SK-MEL-5 (cell line): Measurements from ENCODE around the gene THAP4. TPM values are rescaled to one million over a fixed set of nuclear protein-coding genes. Genes with fewer than 3 reads are reported as not detected.

Experiments used
- DNase-seq: peaks from one replicate; pipeline ENCODE4 v3.0.0-alpha.2; 2016; ENCODE audit warnings: low read depth, low spot score
- in situ Hi-C: cut with HindIII; loops from 2 replicates; pipeline ENCODE4 v1.10.0; 2016; ENCODE audit warnings: low sequenced_read_pairs, high pct_unique_total_duplicates, low pct_unique_long_range_greater_than_20kb
- total RNA-seq: library from RNA; depleted of rRNA; stranded (reverse); fragments of >200 nt; shearing (Covaris generic); gene quantifications from 2 replicates; pipeline ENCODE4 v1.2.3, GENCODE V29; 2014

The THAP4 gene
- total RNA-seq, 1 experiment from 2014 or later, result 39.6 TPM

DNA sequence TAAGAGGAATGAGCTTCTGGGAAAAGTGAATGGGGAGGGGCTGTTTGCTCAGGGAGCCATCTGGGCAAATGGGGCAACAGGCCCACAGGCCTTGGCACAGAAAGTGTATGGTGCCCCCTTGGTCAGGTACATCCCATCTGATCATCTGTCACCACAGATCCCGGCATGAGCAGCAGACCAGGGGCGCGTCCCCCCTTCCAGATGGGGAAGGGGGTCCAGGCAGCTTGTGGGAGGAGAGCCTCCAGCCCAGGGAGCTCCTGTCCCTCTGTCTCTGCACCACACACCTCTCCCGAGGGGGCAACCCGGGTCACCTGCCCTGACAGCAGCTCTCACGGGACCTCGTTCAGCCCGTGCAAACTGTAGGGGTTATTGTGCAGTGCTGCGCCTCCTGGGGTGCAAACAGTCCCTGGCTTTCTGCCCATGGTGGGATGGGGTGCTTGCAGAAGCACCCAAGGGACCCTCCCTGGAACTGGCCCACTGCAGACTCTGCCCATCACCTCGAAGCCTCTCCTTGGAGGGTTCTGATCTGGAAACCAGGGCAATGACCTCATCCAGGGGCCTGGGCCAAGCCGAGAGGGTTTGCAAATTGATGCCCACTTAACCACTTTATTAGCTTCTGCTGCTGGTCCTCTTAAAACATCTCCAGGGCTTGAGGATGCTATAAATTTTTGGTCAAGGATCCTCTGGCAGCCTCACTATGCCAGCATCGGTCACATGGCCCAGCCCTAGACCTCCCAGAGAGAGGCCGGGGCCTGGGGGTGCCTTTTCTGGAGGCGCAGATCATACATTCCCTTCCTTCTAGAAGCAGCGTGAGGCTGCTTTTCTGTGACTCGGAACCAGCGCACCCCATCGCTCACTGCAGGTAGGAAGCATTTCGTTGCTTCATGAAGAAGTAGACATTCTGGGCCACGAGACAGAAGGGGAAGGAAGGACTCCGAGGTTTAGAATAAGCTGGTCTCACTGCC is 86.1 kb downstream of the THAP4 start:
- no peak for DNase-seq
- in situ Hi-C loops, result no loop called here

DNA sequence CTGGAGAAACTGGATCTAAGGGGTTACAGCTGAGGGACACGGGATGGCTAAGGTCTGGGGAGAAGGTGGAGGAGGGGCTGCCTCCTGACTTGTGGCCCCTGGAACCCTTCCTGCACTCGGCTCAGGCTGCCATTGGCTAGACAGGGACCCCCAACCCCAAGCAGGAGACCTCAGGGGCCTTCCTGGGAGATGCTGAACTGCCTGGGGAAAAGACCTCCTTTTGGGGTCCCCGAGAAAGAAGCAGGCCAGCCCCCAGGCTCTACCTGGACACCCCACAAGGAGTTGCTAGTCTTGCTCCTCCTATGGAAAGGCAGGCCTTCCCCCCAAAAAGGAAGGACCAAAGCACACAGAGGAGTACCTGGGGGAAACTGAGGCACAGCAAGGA is 88.5 kb downstream of the THAP4 start:
- no peak for DNase-seq

DNA sequence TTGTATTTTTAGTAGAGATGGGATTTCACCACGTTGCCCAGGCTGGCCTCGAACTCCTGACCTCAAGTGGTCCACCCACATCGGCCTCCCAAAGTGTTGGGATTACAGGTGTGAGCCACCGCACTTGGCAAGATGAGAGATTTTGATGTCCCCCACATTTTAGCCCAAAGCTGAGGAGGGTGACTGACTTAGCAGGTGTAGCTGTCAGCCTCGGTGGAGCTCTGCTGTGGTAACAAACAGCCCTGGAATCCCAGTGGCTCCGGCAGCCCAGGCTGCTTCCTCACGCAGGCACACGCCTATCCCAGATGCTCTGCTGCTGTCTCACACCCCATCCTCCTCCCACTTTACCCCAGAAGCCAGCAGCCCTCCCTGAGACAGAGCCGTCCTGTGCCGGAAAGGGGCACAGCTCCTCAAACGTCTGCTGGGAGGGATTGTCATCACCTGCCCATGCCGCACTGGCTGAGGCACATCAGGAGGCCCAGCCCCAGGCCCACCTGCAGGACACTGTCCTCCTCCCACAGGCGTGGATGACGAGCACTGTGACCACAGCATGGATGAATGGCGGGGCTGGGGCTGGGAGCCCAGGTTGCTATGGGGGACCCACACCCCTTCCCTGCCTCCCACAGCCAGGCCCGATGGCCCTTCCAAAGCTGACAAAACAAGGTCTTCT is 89.0 kb downstream of the THAP4 start:
- no peak for DNase-seq
- in situ Hi-C loops, result no loop called here

More for the DNA sequence above, 88.5 kb downstream of the THAP4 start:
- in situ Hi-C loops, result no loop called here

DNA sequence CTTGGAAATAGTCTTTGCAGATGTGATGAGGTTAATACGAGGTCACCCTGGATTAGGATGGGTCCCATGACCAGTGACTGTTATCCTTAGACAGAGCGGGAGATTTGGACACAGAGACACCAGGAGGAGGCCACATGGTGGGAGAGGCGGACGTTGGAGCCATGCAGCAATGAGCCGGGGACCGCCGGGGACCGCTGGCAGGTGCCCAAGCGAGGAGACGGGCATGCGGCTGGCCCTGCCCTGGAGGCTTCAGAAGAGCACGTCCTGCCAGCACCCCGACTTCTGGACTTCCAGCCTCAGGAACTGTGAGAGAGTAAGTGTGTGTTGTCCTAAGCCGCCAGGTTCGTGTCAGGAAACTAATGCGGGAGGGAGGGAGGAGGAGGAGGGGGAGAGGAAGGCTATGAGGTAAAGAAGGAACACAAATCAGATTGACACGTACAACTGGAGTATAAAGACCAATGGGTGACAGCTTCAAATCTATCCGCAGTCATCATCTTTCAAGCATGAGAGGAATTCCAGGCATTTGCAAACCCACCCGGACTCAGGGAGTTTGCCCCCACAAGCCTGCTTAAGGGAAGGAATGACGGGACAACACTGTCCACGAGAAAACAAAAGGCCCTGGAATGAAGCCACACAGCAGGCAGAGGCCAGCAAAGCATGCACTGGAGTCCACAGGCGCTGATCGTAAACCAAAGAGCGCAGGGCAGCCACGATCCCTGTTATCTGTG is 90.0 kb downstream of the THAP4 start:
- in situ Hi-C loops, result no loop called here
- DNase-seq, result no peak

DNA sequence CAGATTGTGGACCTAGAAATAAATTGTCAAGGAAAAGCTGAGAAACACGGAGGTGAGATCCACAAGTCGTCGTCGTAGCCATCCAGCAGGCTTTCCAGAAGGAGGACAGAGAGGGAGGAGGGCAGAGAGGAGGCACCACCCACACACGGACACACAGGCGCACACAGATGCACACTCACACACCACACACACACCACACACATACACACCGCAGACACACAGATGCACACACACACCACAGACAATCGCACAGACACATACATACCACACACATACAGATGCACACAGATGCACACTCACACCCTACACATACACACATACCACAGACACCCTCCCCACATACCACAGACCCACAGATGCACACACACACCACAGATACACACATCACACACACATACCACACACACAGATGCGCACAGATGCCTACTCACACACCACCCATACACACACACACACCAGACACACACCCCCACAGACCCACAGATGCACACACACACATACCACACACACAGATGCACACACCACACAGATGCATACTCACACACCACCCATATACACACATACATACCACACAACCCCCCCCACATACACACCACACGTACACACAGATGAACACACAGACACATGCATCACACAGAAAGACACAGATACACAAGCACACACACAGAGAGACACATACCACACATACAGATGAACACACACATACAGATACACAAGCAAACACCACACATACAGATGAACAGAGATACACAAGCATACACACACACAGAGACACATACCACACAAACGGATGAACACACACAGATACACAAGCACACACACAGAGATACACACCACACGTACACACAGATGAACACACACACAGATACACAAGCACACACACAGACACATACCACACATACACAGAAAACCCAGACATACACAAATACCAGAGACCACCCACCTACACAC is 91.2 kb downstream of the THAP4 start:
- in situ Hi-C loops, result no loop called here
- no peak for DNase-seq

DNA sequence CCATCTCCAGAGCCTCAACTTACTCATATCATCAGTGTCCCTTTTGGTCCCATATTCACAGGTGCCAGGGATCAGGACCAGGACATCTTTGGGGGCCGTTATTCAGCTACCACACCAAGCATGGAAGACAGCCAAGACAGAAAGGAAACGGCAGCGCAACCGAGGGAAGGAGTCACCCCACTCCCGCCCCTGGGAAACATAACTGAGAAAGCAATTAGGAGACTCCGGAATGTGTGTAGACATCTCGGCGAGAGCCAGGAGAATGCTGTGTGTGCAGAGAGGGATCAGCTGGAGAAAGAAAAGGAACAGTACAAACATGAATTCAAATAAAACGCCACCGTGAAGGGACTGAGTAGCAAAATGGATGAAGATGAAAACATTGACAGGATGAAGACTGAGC is 91.9 kb downstream of the THAP4 start:
- in situ Hi-C loops, result no loop called here
- DNase-seq, result no peak

DNA sequence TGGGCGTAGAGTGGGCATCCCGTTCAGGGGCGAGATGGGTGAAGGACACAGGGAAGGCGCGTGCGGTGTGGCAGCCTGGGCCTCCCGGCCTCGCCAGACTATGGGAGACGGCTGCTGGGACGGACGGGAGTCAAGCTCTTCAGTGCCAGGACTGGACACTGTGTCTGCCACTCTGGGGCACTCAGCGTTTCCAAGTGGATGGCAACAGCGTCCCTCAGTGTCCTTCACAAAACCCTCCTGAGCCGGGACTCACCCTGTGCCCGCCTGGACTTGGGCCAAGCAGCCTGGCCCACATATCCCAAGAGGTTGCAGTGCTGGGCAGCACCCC is 94.7 kb downstream of the THAP4 start:
- in situ Hi-C loops, result no loop called here
- DNase-seq, result no peak

DNA sequence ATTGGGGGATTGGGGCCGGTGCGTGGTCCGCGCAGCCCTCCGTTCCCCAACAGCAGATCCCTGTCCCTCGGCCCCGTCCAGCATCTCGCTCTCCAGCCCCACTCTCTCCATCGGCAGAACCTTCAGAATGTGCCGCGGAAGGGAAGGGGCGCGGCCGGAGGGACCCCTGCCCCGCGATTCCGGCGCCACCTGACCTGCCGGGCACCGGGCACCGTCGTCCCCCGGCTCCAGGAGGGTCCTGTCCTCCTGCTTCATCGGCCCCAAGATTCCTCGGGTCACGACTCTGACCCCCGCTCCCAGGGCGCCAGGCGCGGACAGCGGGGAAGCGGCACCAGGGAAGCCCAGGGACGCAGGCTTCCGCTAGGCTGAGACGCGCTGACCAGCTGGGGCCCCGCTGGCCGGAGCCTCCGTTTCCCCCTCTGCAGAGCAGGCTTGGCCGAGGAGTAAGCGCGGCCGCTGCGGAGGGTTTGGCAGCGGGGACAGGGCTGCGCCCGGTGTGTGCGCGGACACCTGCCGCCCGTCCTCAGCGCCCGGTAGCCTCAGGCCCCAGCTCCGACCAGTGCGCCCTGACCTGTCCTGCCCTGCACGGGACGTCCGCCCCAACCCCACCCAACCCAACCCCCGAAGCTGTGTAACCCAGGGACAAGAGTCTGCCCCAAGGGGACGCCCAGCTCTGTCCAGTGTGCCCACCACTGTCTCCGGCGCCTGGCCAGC is 95.2 kb downstream of the THAP4 start:
- DNase-seq, result no peak
- in situ Hi-C loops, result no loop called here

DNA sequence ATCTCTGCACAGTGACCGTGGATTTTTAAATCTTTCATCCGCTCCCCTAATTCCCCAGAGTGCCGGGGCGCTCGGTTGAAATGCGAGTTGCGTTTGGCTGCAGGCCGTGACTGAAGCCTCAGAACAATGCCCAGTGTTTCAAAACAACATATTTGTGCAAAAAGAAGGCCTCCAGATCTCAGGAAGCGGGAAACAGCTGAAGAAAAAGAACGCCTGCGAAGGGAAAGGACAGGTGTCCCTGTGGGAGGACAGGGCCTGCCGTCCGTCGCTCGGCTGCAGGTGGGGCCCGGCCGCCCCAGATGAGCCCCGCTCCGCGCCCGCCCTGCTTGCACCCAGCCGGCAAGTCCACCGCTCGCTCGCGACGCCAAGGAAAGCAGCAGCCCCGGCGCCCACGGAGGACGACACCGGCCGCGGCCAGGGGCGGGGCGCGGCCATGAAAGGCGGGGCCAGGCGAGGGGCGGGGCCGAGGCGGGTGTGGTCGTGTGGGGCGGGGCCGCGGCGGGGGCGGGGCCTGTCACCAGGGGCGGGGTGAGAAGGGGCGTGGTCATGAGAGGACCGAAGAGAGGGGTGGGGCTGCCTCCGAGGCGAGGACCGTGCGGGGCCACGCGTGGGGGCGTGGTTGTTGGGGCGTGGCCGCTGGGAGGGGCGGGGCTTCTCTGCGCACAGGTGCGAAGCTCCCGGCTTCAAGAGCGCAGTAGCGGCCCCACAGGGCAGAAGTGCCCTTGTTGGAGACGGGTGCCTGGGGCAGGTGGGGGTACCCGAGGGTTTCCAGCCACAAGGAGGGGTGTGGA is 96.0 kb downstream of the THAP4 start:
- in situ Hi-C loops, result no loop called here
- DNase-seq, result peak; percentile 26

DNA sequence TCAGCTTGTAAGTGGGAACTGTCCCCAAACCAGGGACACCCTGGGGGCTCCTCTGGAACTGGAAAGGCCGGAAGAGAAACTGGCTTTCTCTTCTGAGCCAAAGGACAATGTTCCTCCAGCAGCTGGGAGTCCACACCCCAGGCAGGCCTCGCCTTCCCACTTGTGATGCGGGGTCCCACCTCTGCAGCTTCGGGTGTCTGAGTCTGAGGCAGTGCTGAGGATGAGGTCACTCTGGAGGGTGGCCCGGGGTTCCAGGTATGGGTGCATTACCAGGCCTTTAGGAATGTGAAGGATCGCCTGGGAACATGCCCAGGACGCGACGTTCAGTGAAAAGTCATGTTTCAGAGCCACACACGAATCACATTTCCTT is 96.6 kb downstream of the THAP4 start:
- no peak for DNase-seq

DNA sequence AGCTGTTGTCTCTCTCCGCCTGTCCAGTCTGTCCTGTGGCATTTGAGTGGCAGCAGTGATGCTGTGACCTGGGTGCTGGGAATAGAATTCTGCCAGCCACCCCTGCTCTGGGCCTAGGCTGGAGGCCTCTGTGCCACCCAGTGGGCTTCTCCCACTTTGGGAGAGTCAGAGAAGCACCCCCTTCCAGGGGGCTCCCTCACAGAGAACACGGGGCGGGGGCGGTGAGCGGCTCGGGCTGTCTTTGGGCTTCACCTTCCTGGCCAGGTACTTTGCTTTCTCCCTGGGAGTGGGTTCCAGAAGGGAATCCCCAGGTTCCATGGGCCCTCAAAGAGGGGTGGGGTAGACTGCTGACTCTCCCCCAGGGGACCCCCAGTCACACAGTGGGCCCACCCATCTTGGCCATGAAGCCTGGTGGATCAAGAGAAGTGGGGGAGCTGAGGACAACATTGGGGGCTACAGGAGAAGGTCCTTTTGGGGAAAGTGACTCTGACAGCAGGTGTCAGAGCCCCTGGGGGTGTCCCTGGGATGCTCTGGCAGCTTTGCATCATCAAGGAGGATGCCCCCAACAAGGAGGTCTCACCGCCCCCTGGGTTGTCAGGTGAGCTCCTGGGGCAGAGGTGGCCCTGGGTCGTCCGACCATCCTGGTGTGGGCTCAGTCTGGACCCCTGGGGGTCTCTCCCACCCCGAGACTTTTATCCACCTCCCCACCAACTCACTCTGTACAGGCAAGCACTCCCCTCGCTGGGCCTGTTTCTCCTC is 97.2 kb downstream of the THAP4 start:
- DNase-seq, result no peak
- in situ Hi-C loops, result no loop called here

More for the DNA sequence above, 96.6 kb downstream of the THAP4 start:
- in situ Hi-C loops, result no loop called here

DNA sequence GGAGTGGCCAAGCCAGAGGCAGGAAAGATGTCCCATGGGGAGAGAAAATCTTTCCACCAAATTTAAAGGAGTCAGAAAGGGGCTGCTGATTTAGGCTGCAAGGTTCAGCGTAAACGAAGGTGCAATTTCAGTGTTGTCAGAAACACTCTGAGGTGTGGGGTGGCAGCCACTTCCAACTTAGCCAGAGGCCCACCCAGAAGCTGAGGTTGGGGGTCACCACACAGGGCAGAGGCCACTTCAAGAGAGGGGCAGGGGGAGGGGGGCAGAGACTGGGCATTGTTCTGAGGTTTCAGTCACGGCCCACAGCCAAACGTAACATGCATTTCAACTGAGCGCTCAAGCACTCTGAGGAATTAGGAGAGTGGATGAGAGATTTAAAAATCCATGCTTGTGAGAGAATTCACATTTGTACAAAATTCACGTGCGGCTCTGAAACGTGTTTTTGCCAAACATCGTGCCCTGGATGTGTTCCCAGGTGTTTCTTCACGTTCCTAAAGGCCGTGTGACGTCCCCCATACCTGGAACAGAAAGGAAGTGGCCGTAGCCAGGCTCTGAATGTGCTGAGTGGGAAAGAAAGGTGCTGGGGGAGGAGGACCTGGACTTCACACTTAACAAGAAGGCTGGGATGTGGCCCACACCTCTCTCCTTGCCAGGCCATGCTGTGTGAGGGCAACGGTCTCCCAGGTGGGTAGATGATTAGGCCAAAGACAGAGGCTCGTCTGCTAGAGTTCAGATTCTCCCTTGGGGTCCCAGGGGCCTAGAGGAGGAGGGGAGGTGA is 97.9 kb downstream of the THAP4 start:
- DNase-seq, result no peak
- in situ Hi-C loops, result no loop called here

DNA sequence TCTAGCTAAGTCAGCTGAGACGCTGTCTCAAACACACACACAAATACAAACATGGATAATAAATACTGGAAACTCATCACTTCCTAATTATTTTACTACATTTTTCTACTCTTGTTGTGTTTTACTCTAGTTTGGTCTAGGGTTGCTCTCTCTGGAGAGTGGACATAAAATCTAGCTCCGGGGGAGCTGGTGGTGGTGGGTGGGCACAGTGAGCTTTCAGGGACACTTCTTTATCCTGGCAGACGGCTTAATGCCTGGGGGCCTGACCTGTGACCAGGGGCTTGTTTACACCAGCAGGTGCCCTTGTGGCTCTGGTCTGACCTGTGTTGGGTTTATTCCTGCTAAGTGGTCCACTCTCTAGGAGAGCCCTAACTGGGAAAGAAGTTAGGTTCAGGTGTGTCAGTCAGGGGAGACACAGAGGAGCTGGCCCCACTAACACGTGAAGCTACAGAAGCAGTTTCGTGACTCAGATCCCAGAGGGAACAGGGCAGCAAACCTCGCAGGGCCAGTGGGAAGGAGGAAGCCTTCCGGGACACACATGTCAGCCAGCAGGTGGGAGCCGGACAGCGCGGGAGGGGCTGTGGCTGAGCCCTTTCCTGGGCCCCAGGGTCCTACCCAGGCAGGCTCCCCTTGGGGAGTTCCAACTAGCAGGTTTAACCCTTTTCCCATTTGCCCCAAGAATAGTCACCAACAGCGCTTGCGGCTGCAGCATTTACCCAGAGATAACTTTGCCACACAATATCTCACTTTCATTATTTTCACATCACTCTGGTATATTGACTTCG is 100.9 kb downstream of the THAP4 start:
- DNase-seq, result no peak
- in situ Hi-C loops, result no loop called here

DNA sequence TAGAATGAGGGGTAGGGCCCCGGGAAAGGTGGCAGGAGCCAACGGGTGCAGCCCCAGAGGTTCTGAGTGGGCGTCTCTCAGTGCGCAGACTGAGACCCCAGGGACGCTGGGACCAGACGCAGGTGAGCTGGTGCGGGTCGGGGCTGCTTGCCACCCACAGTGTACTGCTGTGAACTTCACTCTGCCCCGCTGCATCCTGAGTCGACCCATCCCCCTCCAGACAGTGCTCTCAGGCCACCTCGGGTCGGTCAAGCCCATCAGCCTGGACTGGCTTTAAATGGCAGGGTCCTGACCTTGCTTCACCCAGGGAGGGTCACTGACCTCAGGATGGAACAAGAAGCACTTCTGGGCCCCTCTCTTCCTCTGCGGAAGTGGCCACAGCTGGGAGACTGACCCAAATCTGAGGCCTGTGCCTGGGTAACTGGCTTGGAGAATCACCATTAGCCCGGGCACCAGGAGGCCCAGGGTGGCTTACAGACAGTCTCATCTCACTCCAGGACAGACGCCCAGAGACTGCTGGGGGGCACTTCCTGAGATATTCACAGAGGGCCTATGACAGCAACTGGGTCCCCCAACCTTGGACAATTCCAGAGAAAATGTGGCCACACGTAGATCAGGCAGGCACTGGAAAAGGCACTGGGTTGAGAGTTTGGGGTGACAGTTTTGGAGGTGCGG is 102.1 kb downstream of the THAP4 start:
- no peak for DNase-seq
- in situ Hi-C loops, result no loop called here
